ENCODE results near the gene PHYKPL. TPM values are rescaled to one million over a fixed set of nuclear protein-coding genes. Genes with fewer than 3 reads are reported as not detected.

The PHYKPL gene
- total RNA-seq, 1 experiment from 2014 or later: 78.2 TPM

GRCh38 chr5:178244576-178244975 lies 12.0 kb upstream of the PHYKPL start:
- H3K27me3 Mint-ChIP-seq (ENCODE audit: insufficient read depth, unreplicated experiment): no peaks in the 10 kb centered on the region
- H3K4me1 Mint-ChIP-seq (ENCODE audit: low read depth, unreplicated experiment): no peaks in the 10 kb centered on the region
- H3K27me3 ChIP-seq (replicated peaks; ENCODE audit: control insufficient read depth, insufficient read depth, low read length): no peaks in the 10 kb centered on the region; the same call in 1 of the 2 replicates
- BruUV-seq (replicated peaks): no TSS peak
- H3K36me3 ChIP-seq (ENCODE audit: control insufficient read depth, insufficient read depth, low read length): no peaks in the 10 kb centered on the region
- intact Hi-C loops (cut with micrococcal nuclease; ENCODE audit: unreplicated experiment): no loop called here
- H3K27ac Mint-ChIP-seq (ENCODE audit: unreplicated experiment): no peak overlapping the region
- no peaks in the 10 kb centered on the region for H3K9me3 Mint-ChIP-seq (ENCODE audit: unreplicated experiment)
- no peak overlapping the region for H3K4me3 Mint-ChIP-seq (ENCODE audit: unreplicated experiment)
- H3K4me1 ChIP-seq: no peaks in the 10 kb centered on the region
- ChIA-PET CTCF (no interaction called here), POLR2A (no interaction called here)
- H3K4me3 ChIP-seq (ENCODE audit: low read depth, low read length): no peak overlapping the region
- no peak for DNase-seq
- no peaks in the 10 kb centered on the region for H3K9me3 ChIP-seq
- no peak for TF ChIP-seq CTCF (IDR thresholded peaks at IDR 0.05; ENCODE audit: insufficient read depth in 1 of 2, low read depth in 1 of 2, low read length in 1 of 2, severe bottlenecking in 1 of 2, unreplicated experiment in 1 of 2)
- no peaks in the 10 kb centered on the region for H3K36me3 Mint-ChIP-seq (ENCODE audit: insufficient read depth, unreplicated experiment)

GRCh38 chr5:178242416-178242815 lies 9.8 kb upstream of the PHYKPL start:
- H3K27me3 Mint-ChIP-seq (ENCODE audit: insufficient read depth, unreplicated experiment): no peaks in the 10 kb centered on the region
- intact Hi-C loops (cut with micrococcal nuclease; ENCODE audit: unreplicated experiment): no loop called here
- H3K27ac Mint-ChIP-seq (ENCODE audit: unreplicated experiment): no peak overlapping the region
- no TSS peak for BruUV-seq (replicated peaks)
- H3K36me3 Mint-ChIP-seq (ENCODE audit: insufficient read depth, unreplicated experiment): no peaks in the 10 kb centered on the region
- no peaks in the 10 kb centered on the region for H3K9me3 ChIP-seq
- no peaks in the 10 kb centered on the region for H3K4me1 ChIP-seq
- POLR2A ChIA-PET: no interaction called here
- no peak overlapping the region for H3K4me3 ChIP-seq (ENCODE audit: low read depth, low read length)
- DNase-seq: no peak
- H3K9me3 Mint-ChIP-seq (ENCODE audit: unreplicated experiment): no peaks in the 10 kb centered on the region
- H3K36me3 ChIP-seq (ENCODE audit: control insufficient read depth, insufficient read depth, low read length): no peaks in the 10 kb centered on the region
- CTCF ChIA-PET: interaction anchor here (0.6 kb wide), 1 partner anchor 182 kb away, joined by 3 read pairs; no protein-coding TSS in a partner anchor
- no peaks in the 10 kb centered on the region for H3K27me3 ChIP-seq (replicated peaks; ENCODE audit: control insufficient read depth, insufficient read depth, low read length)
- no peak overlapping the region for H3K4me3 Mint-ChIP-seq (ENCODE audit: unreplicated experiment)
- TF ChIP-seq CTCF (IDR thresholded peaks at IDR 0.05; ENCODE audit: insufficient read depth in 1 of 2, low read depth in 1 of 2, low read length in 1 of 2, severe bottlenecking in 1 of 2, unreplicated experiment in 1 of 2): no peak
- H3K4me1 Mint-ChIP-seq (ENCODE audit: low read depth, unreplicated experiment): no peaks in the 10 kb centered on the region

- H3K27ac Mint-ChIP-seq (ENCODE audit: unreplicated experiment): no peak overlapping the region
- POLR2A ChIA-PET: no interaction called here
- no peak for TF ChIP-seq CTCF (IDR thresholded peaks at IDR 0.05; ENCODE audit: insufficient read depth in 1 of 2, low read depth in 1 of 2, low read length in 1 of 2, severe bottlenecking in 1 of 2, unreplicated experiment in 1 of 2)
- no peak overlapping the region for H3K4me3 Mint-ChIP-seq (ENCODE audit: unreplicated experiment)
- H3K27me3 ChIP-seq (replicated peaks; ENCODE audit: control insufficient read depth, insufficient read depth, low read length): no peaks in the 10 kb centered on the region
- no peaks in the 10 kb centered on the region for H3K9me3 ChIP-seq
- H3K4me1 Mint-ChIP-seq (ENCODE audit: low read depth, unreplicated experiment): no peaks in the 10 kb centered on the region
- H3K4me1 ChIP-seq: no peaks in the 10 kb centered on the region
- no peaks in the 10 kb centered on the region for H3K27me3 Mint-ChIP-seq (ENCODE audit: insufficient read depth, unreplicated experiment)
- CTCF ChIA-PET: no interaction called here
- H3K9me3 Mint-ChIP-seq (ENCODE audit: unreplicated experiment): no peaks in the 10 kb centered on the region
- no TSS peak for BruUV-seq (replicated peaks)
- H3K36me3 Mint-ChIP-seq (ENCODE audit: insufficient read depth, unreplicated experiment): no peaks in the 10 kb centered on the region
- no peak overlapping the region for H3K4me3 ChIP-seq (ENCODE audit: low read depth, low read length)
- DNase-seq: no peak
- intact Hi-C loops (cut with micrococcal nuclease; ENCODE audit: unreplicated experiment): no loop called here
- no peaks in the 10 kb centered on the region for H3K36me3 ChIP-seq (ENCODE audit: control insufficient read depth, insufficient read depth, low read length)
These were observed 9.2 kb upstream of the PHYKPL start for GRCh38 chr5:178241688-178242231.
